HG03159 (cell line): ENCODE results near the gene MCL1.

Experiments
- ATAC-seq: cut with Tn5 transposase; IDR thresholded peaks from one replicate; pipeline ENCODE4 v1.9.1; 2021; ENCODE audit warnings: mild to moderate bottlenecking, moderate library complexity; ENCODE audit not compliant: unreplicated experiment

Gene MCL1

GRCh38 chr1:150544204-150544603 lies 35.2 kb downstream of the MCL1 start:
- no peak for ATAC-seq

GRCh38 chr1:150543500-150544143 lies 35.8 kb downstream of the MCL1 start:
- ATAC-seq: no peak

DNA sequence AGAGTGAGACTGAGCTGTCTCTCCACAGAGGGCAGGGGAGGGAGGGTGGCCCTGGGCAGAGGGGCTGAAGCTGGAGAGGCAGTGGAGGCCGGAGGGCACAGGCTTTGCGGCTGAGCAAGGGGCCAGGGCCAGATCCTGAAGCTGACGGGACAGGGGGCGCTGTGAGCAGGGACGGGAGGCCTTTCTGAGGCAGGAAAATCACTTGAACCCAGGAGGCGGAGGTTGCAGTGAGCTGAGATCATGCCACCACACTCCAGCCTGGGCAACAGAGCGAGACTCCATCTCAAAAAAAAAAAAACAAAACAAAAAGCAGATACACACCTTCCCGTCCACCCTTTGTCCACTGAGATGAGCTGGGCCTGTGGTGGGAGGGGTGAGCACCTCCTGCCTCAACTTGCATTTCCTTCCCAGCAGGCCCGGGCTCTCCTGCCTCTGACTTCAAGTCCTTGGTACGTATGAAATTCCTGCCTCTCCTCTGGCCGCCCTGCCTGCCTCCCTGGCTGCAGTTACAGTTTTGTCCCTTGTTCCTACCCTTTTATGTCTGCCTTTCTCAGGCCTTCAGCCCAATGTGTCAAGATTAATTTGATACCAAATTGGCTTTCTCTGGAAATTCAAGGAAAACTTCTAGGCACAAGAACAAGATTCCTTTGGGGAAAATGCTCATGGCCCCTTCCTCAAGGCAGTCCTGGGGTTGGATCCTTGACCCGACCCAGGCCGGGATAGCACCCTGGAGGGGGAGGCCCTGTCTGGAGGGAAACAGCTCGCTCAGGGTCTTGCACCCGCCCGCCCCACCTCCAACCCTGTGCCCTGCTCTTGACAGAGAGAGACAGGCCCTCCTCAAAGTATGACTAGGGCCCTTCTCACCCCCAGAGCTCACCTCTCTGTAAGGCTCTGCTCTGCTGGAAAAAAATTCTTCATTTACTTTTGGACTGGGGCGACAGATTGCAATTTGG lies 41.4 kb downstream of the MCL1 start:
- ATAC-seq: no peak

GRCh38 chr1:150536836-150537731 lies 42.3 kb downstream of the MCL1 start:
- no peak for ATAC-seq

- ATAC-seq: no peak
Observed at GRCh38 chr1:150535511-150536287, 43.7 kb downstream of the MCL1 start.

DNA sequence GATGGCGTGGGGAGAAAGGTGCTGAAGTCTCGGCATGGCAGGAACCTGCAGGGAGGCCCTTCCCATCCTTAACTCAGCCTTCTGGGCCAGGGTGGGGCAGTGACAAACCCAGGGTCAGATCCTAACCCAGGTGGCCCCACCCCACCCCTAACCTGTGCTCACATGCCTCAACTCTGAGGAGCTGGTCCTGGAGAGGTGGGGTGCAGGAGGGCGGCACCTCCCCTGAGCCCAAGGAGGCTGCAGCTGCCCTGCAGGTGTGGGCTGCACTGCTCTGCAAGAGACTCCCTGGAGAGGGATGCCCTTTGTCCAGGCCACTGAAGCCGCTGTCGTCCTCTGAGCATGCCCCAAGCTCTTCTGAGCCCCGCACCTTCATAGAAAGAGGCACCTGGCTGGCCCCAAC lies 45.4 kb downstream of the MCL1 start:
- no peak for ATAC-seq

DNA sequence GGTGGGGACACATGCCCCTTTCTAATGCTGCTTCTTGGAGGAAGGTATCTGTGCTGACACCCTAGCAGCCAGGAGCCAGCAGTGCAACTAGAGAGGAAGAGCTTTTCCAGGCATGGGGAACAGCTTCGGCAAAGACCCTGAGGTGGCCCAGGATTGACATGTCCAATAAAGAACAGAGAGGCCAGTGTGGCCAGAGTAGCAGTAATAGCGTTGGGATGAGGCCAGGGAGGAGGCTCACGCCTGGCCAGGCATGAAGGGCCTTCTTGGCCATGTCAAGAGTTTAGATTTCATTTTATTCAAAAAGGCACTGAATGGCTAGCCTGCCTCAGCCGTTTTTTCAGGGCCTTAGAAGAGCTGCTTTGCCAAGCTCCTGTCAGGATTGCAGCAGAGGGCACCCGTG lies 46.5 kb downstream of the MCL1 start:
- no peak for ATAC-seq

- no peak for ATAC-seq
Observed at GRCh38 chr1:150530491-150531159, 48.8 kb downstream of the MCL1 start.

GRCh38 chr1:150529017-150529416 lies 50.4 kb downstream of the MCL1 start:
- no peak for ATAC-seq

GRCh38 chr1:150528196-150528595 lies 51.2 kb downstream of the MCL1 start:
- ATAC-seq: no peak

- ATAC-seq: no peak
Observed at GRCh38 chr1:150525348-150525747, 54.1 kb downstream of the MCL1 start.
